T-helper 2 cell treated with Interferon-gamma antibody and Interleukin-4, amounts not matched to agents 5 μg/mL and 100 μg/mL, for 36 hours (primary cell): Measurements from ENCODE around the gene ZBTB16.

Experiments used
- DNase-seq: peaks from one replicate; pipeline ENCODE4 v3.0.0; 2021; ENCODE audit warnings: low spot score
- H3K27ac Mint-ChIP-seq: one replicate; pipeline ENCODE4 v1.8.0; 2021; ENCODE audit warnings: mild to moderate bottlenecking, mixed read lengths
- H3K27me3 Mint-ChIP-seq: one replicate; pipeline ENCODE4 v1.8.0; 2021; ENCODE audit warnings: low read depth, mixed read lengths
- H3K36me3 Mint-ChIP-seq: one replicate; pipeline ENCODE4 v1.8.0; 2021; ENCODE audit warnings: low read depth, mixed read lengths
- H3K4me1 Mint-ChIP-seq: one replicate; pipeline ENCODE4 v1.8.0; 2021; ENCODE audit warnings: low read depth, mixed read lengths
- H3K4me3 Mint-ChIP-seq: one replicate; pipeline ENCODE4 v1.8.0; 2022; ENCODE audit warnings: mild to moderate bottlenecking, moderate library complexity, mixed read lengths
- H3K9me3 Mint-ChIP-seq: one replicate; pipeline ENCODE4 v1.8.0; 2021; ENCODE audit warnings: mixed read lengths

ZBTB16 gene

DNA sequence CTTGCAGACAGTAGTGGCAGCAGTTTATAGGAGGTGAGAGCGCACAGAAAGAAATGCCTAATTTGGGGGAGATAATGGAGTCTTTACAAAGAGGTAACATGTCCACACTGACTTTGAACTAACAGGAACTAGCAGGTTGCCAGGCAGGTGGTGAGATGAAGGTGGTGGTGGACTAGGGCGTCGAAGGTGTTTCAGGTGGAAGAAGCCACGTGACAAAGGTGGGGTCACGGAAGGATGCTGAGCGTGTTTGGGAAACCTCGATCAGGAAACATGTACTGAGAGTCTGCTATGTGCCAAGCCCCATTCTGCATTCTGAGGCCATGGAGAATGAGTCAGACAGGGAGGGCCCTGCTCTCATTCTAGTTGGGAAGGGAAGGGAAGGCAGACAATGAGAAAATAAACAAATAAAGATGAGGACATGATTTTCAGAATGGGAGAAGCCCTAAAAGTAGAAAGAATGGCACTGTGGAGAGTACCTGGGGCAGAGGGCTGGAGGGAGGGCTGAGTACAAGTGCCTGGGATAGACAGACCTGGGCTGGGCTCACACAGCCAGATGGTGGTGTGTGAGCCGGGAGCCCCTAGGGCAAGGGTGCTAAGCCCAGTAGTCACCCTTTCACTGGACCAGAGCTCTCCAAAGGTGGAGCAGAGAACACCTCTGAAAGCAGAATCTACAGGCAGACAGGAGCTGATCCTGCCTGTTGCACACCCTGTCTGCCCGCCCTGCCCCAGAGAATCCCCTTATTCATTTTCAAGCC, 220.5 kb downstream of the ZBTB16 start:
- no peak for DNase-seq
- Mint-ChIP-seq H3K36me3 (no peaks in the 10 kb centered on the region), H3K4me1 (no peaks in the 10 kb centered on the region), H3K9me3 (no peaks in the 10 kb centered on the region), H3K27me3 (peaks cover 10% of the 10 kb centered on the region), H3K4me3 (no peak overlapping the region), H3K27ac (no peak overlapping the region)

GRCh38 chr11:114280696-114281095, 221.2 kb downstream of the ZBTB16 start:
- no peaks in the 10 kb centered on the region for H3K9me3 Mint-ChIP-seq
- H3K27ac Mint-ChIP-seq: no peak overlapping the region
- DNase-seq: no peak
- no peak overlapping the region for H3K4me3 Mint-ChIP-seq
- peaks cover 7% of the 10 kb centered on the region for H3K27me3 Mint-ChIP-seq
- no peaks in the 10 kb centered on the region for H3K36me3 Mint-ChIP-seq
- no peaks in the 10 kb centered on the region for H3K4me1 Mint-ChIP-seq

- Mint-ChIP-seq H3K4me3 (no peak overlapping the region), H3K27me3 (peaks cover 5% of the 10 kb centered on the region), H3K27ac (no peak overlapping the region), H3K4me1 (no peaks in the 10 kb centered on the region), H3K36me3 (no peaks in the 10 kb centered on the region), H3K9me3 (no peaks in the 10 kb centered on the region)
- no peak for DNase-seq
Measured at GRCh38 chr11:114281388-114281956, 222.0 kb downstream of the ZBTB16 start.

GRCh38 chr11:114282488-114282887, 223.0 kb downstream of the ZBTB16 start:
- H3K27ac Mint-ChIP-seq: no peak overlapping the region
- peaks cover 11% of the 10 kb centered on the region for H3K27me3 Mint-ChIP-seq
- DNase-seq: no peak
- no peaks in the 10 kb centered on the region for H3K36me3 Mint-ChIP-seq
- no peak overlapping the region for H3K4me3 Mint-ChIP-seq
- no peaks in the 10 kb centered on the region for H3K4me1 Mint-ChIP-seq
- H3K9me3 Mint-ChIP-seq: no peaks in the 10 kb centered on the region

DNA sequence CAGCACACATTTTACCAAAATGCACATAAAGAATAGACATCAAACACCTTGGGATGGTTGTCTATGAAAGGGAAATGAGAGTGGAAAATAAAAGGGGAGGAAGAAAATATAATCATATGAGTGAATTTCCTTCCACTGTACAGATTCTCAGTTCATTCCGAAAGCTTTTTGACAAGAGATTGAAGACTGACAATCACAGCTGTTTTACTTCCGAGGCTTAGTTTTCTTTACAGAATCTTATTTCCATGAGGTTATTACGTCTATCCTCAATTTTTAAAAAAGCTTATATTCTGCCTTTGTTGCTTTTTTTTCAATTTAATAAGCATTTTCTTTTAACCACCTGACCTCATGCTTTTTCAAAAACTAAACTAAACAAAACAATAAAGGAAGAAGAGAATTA, 223.9 kb downstream of the ZBTB16 start:
- DNase-seq: no peak
- no peaks in the 10 kb centered on the region for H3K36me3 Mint-ChIP-seq
- H3K4me3 Mint-ChIP-seq: no peak overlapping the region
- peaks cover 16% of the 10 kb centered on the region for H3K27me3 Mint-ChIP-seq
- H3K9me3 Mint-ChIP-seq: no peaks in the 10 kb centered on the region
- peaks cover 1% of the 10 kb centered on the region for H3K4me1 Mint-ChIP-seq
- no peak overlapping the region for H3K27ac Mint-ChIP-seq

GRCh38 chr11:114284021-114284420, 224.5 kb downstream of the ZBTB16 start:
- no peaks in the 10 kb centered on the region for H3K36me3 Mint-ChIP-seq
- peaks cover 16% of the 10 kb centered on the region for H3K27me3 Mint-ChIP-seq
- H3K4me1 Mint-ChIP-seq: peaks cover 1% of the 10 kb centered on the region
- H3K27ac Mint-ChIP-seq: no peak overlapping the region
- H3K9me3 Mint-ChIP-seq: no peaks in the 10 kb centered on the region
- no peak overlapping the region for H3K4me3 Mint-ChIP-seq
- DNase-seq: no peak

GRCh38 chr11:114284914-114285313, 225.4 kb downstream of the ZBTB16 start:
- peaks cover 15% of the 10 kb centered on the region for H3K27me3 Mint-ChIP-seq
- no peak overlapping the region for H3K27ac Mint-ChIP-seq
- H3K4me1 Mint-ChIP-seq: peaks cover 1% of the 10 kb centered on the region
- DNase-seq: no peak
- no peaks in the 10 kb centered on the region for H3K36me3 Mint-ChIP-seq
- no peaks in the 10 kb centered on the region for H3K9me3 Mint-ChIP-seq
- H3K4me3 Mint-ChIP-seq: no peak overlapping the region

DNA sequence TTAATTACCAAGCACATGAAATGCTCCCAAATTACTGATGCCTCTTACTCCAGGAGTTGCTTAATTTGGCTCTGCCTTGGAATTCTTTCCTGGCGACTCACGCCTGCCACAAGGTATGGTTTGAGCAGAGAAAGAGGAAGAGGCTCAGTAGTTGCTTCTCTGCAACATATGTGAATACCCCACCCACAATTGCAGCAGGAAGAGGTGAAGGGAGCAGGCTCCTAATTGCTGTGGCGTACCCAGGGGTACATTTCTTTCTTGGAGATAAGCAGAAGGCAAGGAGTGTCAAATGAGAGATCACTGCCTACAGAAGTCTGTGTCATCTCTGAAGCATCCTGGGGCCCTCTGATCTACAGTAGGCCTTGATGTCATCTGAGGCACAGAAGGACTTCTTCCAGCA, 226.1 kb downstream of the ZBTB16 start:
- no peaks in the 10 kb centered on the region for H3K36me3 Mint-ChIP-seq
- H3K27ac Mint-ChIP-seq: no peak overlapping the region
- H3K4me1 Mint-ChIP-seq: peaks cover 1% of the 10 kb centered on the region
- DNase-seq: no peak
- no peaks in the 10 kb centered on the region for H3K9me3 Mint-ChIP-seq
- no peak overlapping the region for H3K4me3 Mint-ChIP-seq
- peaks cover 19% of the 10 kb centered on the region for H3K27me3 Mint-ChIP-seq

- Mint-ChIP-seq H3K27ac (no peak overlapping the region), H3K9me3 (no peaks in the 10 kb centered on the region), H3K27me3 (peaks cover 23% of the 10 kb centered on the region), H3K36me3 (no peaks in the 10 kb centered on the region), H3K4me3 (no peak overlapping the region), H3K4me1 (peaks cover 1% of the 10 kb centered on the region)
- DNase-seq: no peak
Measured at GRCh38 chr11:114286229-114286628, 226.7 kb downstream of the ZBTB16 start.

GRCh38 chr11:114287154-114287553, 227.6 kb downstream of the ZBTB16 start:
- Mint-ChIP-seq H3K4me1 (peaks cover 1% of the 10 kb centered on the region), H3K36me3 (no peaks in the 10 kb centered on the region)

DNA sequence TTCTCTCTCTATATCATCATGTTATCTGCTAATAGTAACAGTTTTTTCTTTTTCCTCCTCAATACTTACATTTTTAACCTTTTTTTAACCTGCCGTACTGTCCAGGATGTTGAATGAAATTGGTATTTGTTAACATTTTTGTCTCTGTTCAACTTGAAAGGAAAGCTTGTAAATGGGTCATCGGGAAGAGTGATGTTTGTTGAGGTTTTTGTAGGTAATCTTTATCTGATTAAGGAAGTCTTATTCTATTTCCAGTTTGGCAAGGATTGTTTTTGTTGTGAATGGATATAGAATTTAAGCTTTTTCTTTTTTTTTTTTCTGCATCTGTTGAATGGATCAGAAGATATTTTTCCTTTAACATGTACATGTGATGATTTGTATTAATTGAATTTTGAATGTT, 228.6 kb downstream of the ZBTB16 start:
- DNase-seq: no peak
- Mint-ChIP-seq H3K4me3 (no peak overlapping the region), H3K27me3 (peaks cover 24% of the 10 kb centered on the region), H3K9me3 (no peaks in the 10 kb centered on the region), H3K27ac (no peak overlapping the region), H3K36me3 (no peaks in the 10 kb centered on the region), H3K4me1 (peaks cover 1% of the 10 kb centered on the region)

More at GRCh38 chr11:114287154-114287553, 227.6 kb downstream of the ZBTB16 start:
- no peak overlapping the region for H3K27ac Mint-ChIP-seq
- H3K27me3 Mint-ChIP-seq: peaks cover 23% of the 10 kb centered on the region
- H3K9me3 Mint-ChIP-seq: no peaks in the 10 kb centered on the region
- DNase-seq: no peak
- no peak overlapping the region for H3K4me3 Mint-ChIP-seq

GRCh38 chr11:114289779-114290178, 230.3 kb downstream of the ZBTB16 start:
- Mint-ChIP-seq H3K36me3 (no peaks in the 10 kb centered on the region), H3K27me3 (peaks cover 27% of the 10 kb centered on the region), H3K4me1 (peaks cover 1% of the 10 kb centered on the region), H3K27ac (no peak overlapping the region), H3K4me3 (no peak overlapping the region), H3K9me3 (no peaks in the 10 kb centered on the region)
- DNase-seq: no peak

- Mint-ChIP-seq H3K4me3 (no peak overlapping the region), H3K27me3 (peaks cover 27% of the 10 kb centered on the region), H3K4me1 (peaks cover 1% of the 10 kb centered on the region), H3K9me3 (no peaks in the 10 kb centered on the region), H3K36me3 (no peaks in the 10 kb centered on the region), H3K27ac (no peak overlapping the region)
- no peak for DNase-seq
Measured at GRCh38 chr11:114290503-114291235, 231.2 kb downstream of the ZBTB16 start.

DNA sequence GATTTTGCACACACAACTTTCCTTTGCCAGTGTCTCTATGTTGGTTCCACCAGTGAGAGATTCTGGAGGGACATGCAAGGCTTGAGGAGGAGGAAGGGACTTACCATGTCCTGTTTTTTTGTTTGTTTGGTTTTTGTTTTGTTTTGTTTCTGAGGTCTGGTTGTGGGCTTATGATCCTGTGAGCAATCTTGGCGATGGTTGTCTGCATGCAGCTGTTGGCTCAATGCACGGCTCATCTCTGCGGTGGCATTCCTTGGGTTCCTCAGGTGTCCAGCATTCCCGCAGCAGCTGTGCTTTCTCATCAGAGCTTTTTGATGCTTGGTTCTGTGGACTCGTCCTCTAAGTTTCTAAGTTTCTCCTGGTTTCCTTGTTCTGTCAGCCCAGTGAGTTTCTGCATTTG, 231.9 kb downstream of the ZBTB16 start:
- peaks cover 1% of the 10 kb centered on the region for H3K4me1 Mint-ChIP-seq
- peaks cover 27% of the 10 kb centered on the region for H3K27me3 Mint-ChIP-seq
- no peak overlapping the region for H3K27ac Mint-ChIP-seq
- H3K36me3 Mint-ChIP-seq: no peaks in the 10 kb centered on the region
- no peak for DNase-seq
- no peak overlapping the region for H3K4me3 Mint-ChIP-seq
- no peaks in the 10 kb centered on the region for H3K9me3 Mint-ChIP-seq
